ENCODE results near the gene NRCAM.

- peak in 1 of 4 experiments; percentile 6 for TF ChIP-seq CTCF (IDR thresholded peaks at IDR 0.05)
- TF ChIP-seq POLR2A (IDR thresholded peaks at IDR 0.05) = no peak
Measured at GRCh38 chr7:108109221-108109908, 346.9 kb downstream of the NRCAM start.
